WTC11 (cell line): ENCODE measurements around the gene MRTFA. TPM values are rescaled to one million over a fixed set of nuclear protein-coding genes. Genes with fewer than 3 reads are reported as not detected.

Source experiments
- ATAC-seq: fragments of 200-7000 bp; cut with Tn5 transposase; 2 replicates; pipeline ENCODE4 v1.10.0; 2021; ENCODE audit warnings: mild to moderate bottlenecking, moderate library complexity
- CTCF ChIA-PET: fragments of 300-600 bp; sonication (Branson Sonifier 250); formaldehyde crosslinking; loops from one replicate; lab custom pipeline; 2021; ENCODE audit warnings: antibody characterized with exemption; lab: Charles Lee
- POLR2A ChIA-PET: fragments of 350-600 bp; sonication (Branson Sonifier 250); formaldehyde crosslinking; loops from one replicate; lab custom pipeline; 2021; ENCODE audit warnings: antibody characterized with exemption; lab: Charles Lee
- DNase-seq: peaks from one replicate; pipeline ENCODE4 v3.0.0; 2021; ENCODE audit warnings: low spot score
- H3K27ac Mint-ChIP-seq: 2 replicates; pipeline ENCODE4 v1.8.0; 2021; ENCODE audit warnings: mixed read lengths
- H3K27me3 Mint-ChIP-seq: 2 replicates; pipeline ENCODE4 v1.8.0; 2021; ENCODE audit warnings: low read depth, mild to moderate bottlenecking, moderate library complexity, mixed read lengths
- H3K36me3 Mint-ChIP-seq: 2 replicates; pipeline ENCODE4 v1.8.0; 2021; ENCODE audit warnings: mixed read lengths
- H3K4me1 Mint-ChIP-seq: 2 replicates; pipeline ENCODE4 v1.8.0; 2022; ENCODE audit warnings: mixed read lengths
- H3K4me3 Mint-ChIP-seq: 2 replicates; pipeline ENCODE4 v1.8.0; 2021; ENCODE audit warnings: mild to moderate bottlenecking, moderate library complexity, mixed read lengths
- H3K9me3 Mint-ChIP-seq: 2 replicates; pipeline ENCODE4 v1.8.0; 2021; ENCODE audit warnings: mixed read lengths
- ATF2 ChIP-seq: sonication (generic); formaldehyde crosslinking; IDR thresholded peaks from 2 replicates; pipeline ENCODE4 v1.8.1; 2022; ENCODE audit warnings: low read depth, missing genetic modification reagents, borderline replicate concordance
- CBFB ChIP-seq: sonication (generic); formaldehyde crosslinking; IDR thresholded peaks from 2 replicates; pipeline ENCODE4 v1.8.1; 2022; ENCODE audit warnings: mild to moderate bottlenecking, low read depth, missing genetic modification reagents
- CTCF ChIP-seq: fragments of 200-600 bp; IDR thresholded peaks from 2 replicates; pipeline ENCODE4 v1.8.0; 2022; ENCODE audit warnings: antibody characterized with exemption
- GRHL2 ChIP-seq: fragments of 250-450 bp; sonication (Bioruptor Pico); IDR thresholded peaks from 2 replicates; pipeline ENCODE4 v1.8.0; 2022; ENCODE audit warnings: mild to moderate bottlenecking, moderate library complexity; ENCODE audit not compliant: insufficient replicate concordance, severe bottlenecking
- GTF2I ChIP-seq: fragments of 250-450 bp; sonication (Bioruptor Pico); conservative IDR thresholded peaks from 2 replicates; pipeline ENCODE4 v1.4.0; 2021; ENCODE audit warnings: mild to moderate bottlenecking
- HMGA2 ChIP-seq: fragments of 250-450 bp; sonication (Bioruptor Pico); IDR thresholded peaks from 2 replicates; pipeline ENCODE4 v1.4.0; 2021; ENCODE audit warnings: mild to moderate bottlenecking, moderate library complexity
- MXD4 ChIP-seq: fragments of 250-450 bp; sonication (Bioruptor Pico); IDR thresholded peaks from 2 replicates; pipeline ENCODE4 v1.8.0; 2021; ENCODE audit warnings: mild to moderate bottlenecking, moderate library complexity, borderline replicate concordance
- MYBL2 ChIP-seq: sonication (generic); formaldehyde crosslinking; IDR thresholded peaks from 2 replicates; pipeline ENCODE4 v1.8.1; 2023; ENCODE audit warnings: mild to moderate bottlenecking, moderate library complexity, missing genetic modification reagents
- NFE2L1 ChIP-seq: sonication (generic); formaldehyde crosslinking; IDR thresholded peaks from 2 replicates; pipeline ENCODE4 v1.8.1; 2023; ENCODE audit warnings: missing genetic modification reagents
- NR1H2 ChIP-seq: sonication (generic); formaldehyde crosslinking; IDR thresholded peaks from 2 replicates; pipeline ENCODE4 v1.9.0; 2021; ENCODE audit warnings: mild to moderate bottlenecking, moderate library complexity, missing genetic modification reagents
- OVOL2 ChIP-seq: fragments of 250-450 bp; sonication (Bioruptor Pico); IDR thresholded peaks from 2 replicates; pipeline ENCODE4 v1.9.0; 2021; ENCODE audit warnings: mild to moderate bottlenecking, borderline replicate concordance
- RORB ChIP-seq: fragments of 250-450 bp; sonication (Bioruptor Pico); IDR thresholded peaks from 2 replicates; pipeline ENCODE4 v1.9.0; 2021; ENCODE audit warnings: mild to moderate bottlenecking
- TP53 ChIP-seq: sonication (generic); formaldehyde crosslinking; IDR thresholded peaks from 2 replicates; pipeline ENCODE4 v1.8.1; 2023; ENCODE audit warnings: mild to moderate bottlenecking, missing genetic modification reagents
- USF1 ChIP-seq: sonication (generic); formaldehyde crosslinking; IDR thresholded peaks from 2 replicates; pipeline ENCODE4 v1.8.0; 2022; ENCODE audit warnings: mild to moderate bottlenecking, missing genetic modification reagents
- ZNF121 ChIP-seq: sonication (generic); formaldehyde crosslinking; IDR thresholded peaks from 2 replicates; pipeline ENCODE4 v1.8.0; 2023; ENCODE audit warnings: missing genetic modification reagents
- total RNA-seq: library from RNA; stranded (reverse); gene quantifications from 3 replicates; pipeline ENCODE4 v1.2.3, GENCODE V29; 2021
- TF ChIP-seq, protein P1 (sequence below): fragments of 250-450 bp; sonication (Bioruptor Pico); IDR thresholded peaks from 2 replicates; pipeline ENCODE4 v1.9.0; 2021; ENCODE audit warnings: mild to moderate bottlenecking
- TF ChIP-seq, protein P2 (sequence below): sonication (generic); formaldehyde crosslinking; IDR thresholded peaks from 2 replicates; pipeline ENCODE4 v1.8.0; 2022; ENCODE audit warnings: mild to moderate bottlenecking, missing genetic modification reagents
- TF ChIP-seq, protein P3 (sequence below): sonication (generic); formaldehyde crosslinking; IDR thresholded peaks from 2 replicates; pipeline ENCODE4 v1.8.1; 2023; ENCODE audit warnings: mild to moderate bottlenecking, missing genetic modification reagents

The MRTFA gene
- total RNA-seq, 1 experiment from 2014 or later: 48.4 TPM

DNA sequence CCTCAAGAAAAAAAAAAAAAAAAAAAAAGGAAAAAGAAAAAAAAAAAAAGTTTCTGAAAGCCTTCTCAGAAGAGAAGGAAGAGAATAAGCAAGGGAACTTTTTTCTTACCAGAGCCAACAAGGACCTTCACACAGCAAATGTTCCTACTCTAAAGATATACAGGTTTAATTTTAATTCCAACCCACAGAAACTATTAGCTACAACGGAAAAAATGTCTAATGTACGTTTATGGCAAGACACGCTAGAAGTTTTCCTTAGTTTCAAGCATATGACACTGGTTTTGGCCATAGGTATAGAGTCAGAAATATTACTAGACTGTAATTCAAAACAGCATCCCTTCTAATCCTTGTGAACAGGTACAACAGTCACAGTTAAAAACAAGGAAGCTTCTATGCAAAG is 120.1 kb downstream of the MRTFA start (continued):
- TF ChIP-seq ATF2 (CRISPR knock-in tag): no peak
- TF ChIP-seq, all 79 proteins: peak for 0

- H3K27me3 Mint-ChIP-seq: no peaks in the 10 kb centered on the region
- TF ChIP-seq GRHL2 (CRISPR knock-in tag) (no peak), RORB (CRISPR knock-in tag) (no peak), HMGA2 (CRISPR knock-in tag) (no peak), USF1 (CRISPR knock-in tag) (no peak), TP53 (CRISPR knock-in tag) (no peak)
- no peaks in the 10 kb centered on the region for H3K36me3 Mint-ChIP-seq
- ChIA-PET POLR2A (interaction anchor here (0.6 kb wide), 1 partner anchor 95 kb away, joined by 5 read pairs; no protein-coding TSS in a partner anchor), CTCF (interaction anchor here (1.3 kb wide), 1 partner anchor 12 kb away, joined by 4 read pairs; no protein-coding TSS in a partner anchor)
- ATAC-seq (no peak), DNase-seq (no peak)
- H3K9me3 Mint-ChIP-seq: no peaks in the 10 kb centered on the region
- H3K27ac Mint-ChIP-seq: no peak overlapping the region
- peaks cover 27% of the 10 kb centered on the region for H3K4me1 Mint-ChIP-seq
- H3K4me3 Mint-ChIP-seq: no peak overlapping the region
Measured at GRCh38 chr22:40512426-40513136, 123.9 kb downstream of the MRTFA start.

GRCh38 chr22:40511604-40512003 is 124.9 kb downstream of the MRTFA start:
- no peak overlapping the region for H3K27ac Mint-ChIP-seq
- ChIA-PET CTCF (interaction anchor here (1.3 kb wide), 1 partner anchor 13 kb away, joined by 4 read pairs; no protein-coding TSS in a partner anchor), POLR2A (no interaction called here)
- no peaks in the 10 kb centered on the region for H3K36me3 Mint-ChIP-seq
- DNase-seq: no peak
- no peaks in the 10 kb centered on the region for H3K9me3 Mint-ChIP-seq
- TF ChIP-seq MYBL2 (CRISPR knock-in tag) (no peak), OVOL2 (CRISPR knock-in tag) (no peak)
- TF ChIP-seq, all 79 proteins: peak for 0
- no peak overlapping the region for H3K4me3 Mint-ChIP-seq
- no peak for ATAC-seq
- H3K4me1 Mint-ChIP-seq: peaks cover 20% of the 10 kb centered on the region
- no peaks in the 10 kb centered on the region for H3K27me3 Mint-ChIP-seq

- CTCF ChIA-PET: no interaction called here
- TF ChIP-seq, protein P1, sequence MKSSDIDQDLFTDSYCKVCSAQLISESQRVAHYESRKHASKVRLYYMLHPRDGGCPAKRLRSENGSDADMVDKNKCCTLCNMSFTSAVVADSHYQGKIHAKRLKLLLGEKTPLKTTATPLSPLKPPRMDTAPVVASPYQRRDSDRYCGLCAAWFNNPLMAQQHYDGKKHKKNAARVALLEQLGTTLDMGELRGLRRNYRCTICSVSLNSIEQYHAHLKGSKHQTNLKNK (CRISPR knock-in tag): no peak
- TF ChIP-seq GRHL2 (CRISPR knock-in tag) (no peak), MYBL2 (CRISPR knock-in tag) (no peak), NR1H2 (no peak), ZNF121 (CRISPR knock-in tag) (no peak), GTF2I (no peak), MXD4 (CRISPR knock-in tag) (no peak), CBFB (CRISPR knock-in tag) (no peak), NFE2L1 (CRISPR knock-in tag) (no peak), RORB (CRISPR knock-in tag) (no peak), CTCF (no peak)
- TF ChIP-seq, protein P2, sequence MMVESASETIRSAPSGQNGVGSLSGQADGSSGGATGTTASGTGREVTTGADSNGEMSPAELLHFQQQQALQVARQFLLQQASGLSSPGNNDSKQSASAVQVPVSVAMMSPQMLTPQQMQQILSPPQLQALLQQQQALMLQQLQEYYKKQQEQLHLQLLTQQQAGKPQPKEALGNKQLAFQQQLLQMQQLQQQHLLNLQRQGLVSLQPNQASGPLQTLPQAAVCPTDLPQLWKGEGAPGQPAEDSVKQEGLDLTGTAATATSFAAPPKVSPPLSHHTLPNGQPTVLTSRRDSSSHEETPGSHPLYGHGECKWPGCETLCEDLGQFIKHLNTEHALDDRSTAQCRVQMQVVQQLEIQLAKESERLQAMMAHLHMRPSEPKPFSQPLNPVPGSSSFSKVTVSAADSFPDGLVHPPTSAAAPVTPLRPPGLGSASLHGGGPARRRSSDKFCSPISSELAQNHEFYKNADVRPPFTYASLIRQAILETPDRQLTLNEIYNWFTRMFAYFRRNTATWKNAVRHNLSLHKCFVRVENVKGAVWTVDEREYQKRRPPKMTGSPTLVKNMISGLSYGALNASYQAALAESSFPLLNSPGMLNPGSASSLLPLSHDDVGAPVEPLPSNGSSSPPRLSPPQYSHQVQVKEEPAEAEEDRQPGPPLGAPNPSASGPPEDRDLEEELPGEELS (CRISPR knock-in tag): no peak
- TF ChIP-seq, protein P3, sequence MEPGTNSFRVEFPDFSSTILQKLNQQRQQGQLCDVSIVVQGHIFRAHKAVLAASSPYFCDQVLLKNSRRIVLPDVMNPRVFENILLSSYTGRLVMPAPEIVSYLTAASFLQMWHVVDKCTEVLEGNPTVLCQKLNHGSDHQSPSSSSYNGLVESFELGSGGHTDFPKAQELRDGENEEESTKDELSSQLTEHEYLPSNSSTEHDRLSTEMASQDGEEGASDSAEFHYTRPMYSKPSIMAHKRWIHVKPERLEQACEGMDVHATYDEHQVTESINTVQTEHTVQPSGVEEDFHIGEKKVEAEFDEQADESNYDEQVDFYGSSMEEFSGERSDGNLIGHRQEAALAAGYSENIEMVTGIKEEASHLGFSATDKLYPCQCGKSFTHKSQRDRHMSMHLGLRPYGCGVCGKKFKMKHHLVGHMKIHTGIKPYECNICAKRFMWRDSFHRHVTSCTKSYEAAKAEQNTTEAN (CRISPR knock-in tag): no peak
Measured at GRCh38 chr22:40510631-40511364, 125.7 kb downstream of the MRTFA start.

More at GRCh38 chr22:40510631-40511364, 125.7 kb downstream of the MRTFA start:
- ATAC-seq (no peak), DNase-seq (no peak)
- Mint-ChIP-seq H3K4me3 (no peak overlapping the region), H3K36me3 (no peaks in the 10 kb centered on the region), H3K27me3 (no peaks in the 10 kb centered on the region), H3K4me1 (peaks cover 20% of the 10 kb centered on the region), H3K27ac (peak overlapping the region; percentile 6; the same call in 1 of the 2 replicates), H3K9me3 (no peaks in the 10 kb centered on the region)
- POLR2A ChIA-PET: no interaction called here
